GM21381 (cell line): ENCODE data around the gene GRK2.

Experiments used
- ATAC-seq: cut with Tn5 transposase; IDR thresholded peaks from one replicate; pipeline ENCODE4 v1.9.1; 2021; ENCODE audit warnings: mild to moderate bottlenecking, moderate library complexity; ENCODE audit not compliant: unreplicated experiment

Gene GRK2

GRCh38 chr11:67280788-67281551, 14.7 kb downstream of the GRK2 start:
- no peak for ATAC-seq

DNA sequence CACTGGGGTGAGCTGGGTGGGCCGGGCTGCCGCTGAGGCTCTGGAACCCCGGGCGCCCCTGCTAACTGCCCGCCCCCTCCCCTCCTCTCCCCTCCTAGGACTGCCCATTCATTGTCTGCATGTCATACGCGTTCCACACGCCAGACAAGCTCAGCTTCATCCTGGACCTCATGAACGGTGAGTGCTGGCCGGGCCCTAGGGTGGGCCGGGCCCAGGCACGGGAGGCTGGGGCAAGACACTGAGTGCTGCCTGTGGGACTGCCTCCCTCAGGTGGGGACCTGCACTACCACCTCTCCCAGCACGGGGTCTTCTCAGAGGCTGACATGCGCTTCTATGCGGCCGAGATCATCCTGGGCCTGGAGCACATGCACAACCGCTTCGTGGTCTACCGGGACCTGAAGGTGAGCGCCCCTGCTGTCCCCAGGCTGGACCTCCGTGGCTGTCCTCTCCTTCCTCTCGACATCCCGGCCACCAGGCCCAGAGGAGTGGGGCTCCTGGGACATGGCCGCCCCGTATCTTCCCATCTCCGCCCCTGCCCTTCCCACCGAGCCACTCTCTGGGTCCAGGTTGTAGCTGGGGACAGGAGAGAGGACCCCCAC, 15.4 kb downstream of the GRK2 start:
- no peak for ATAC-seq

GRCh38 chr11:67282155-67282875, 16.0 kb downstream of the GRK2 start:
- no peak for ATAC-seq

DNA sequence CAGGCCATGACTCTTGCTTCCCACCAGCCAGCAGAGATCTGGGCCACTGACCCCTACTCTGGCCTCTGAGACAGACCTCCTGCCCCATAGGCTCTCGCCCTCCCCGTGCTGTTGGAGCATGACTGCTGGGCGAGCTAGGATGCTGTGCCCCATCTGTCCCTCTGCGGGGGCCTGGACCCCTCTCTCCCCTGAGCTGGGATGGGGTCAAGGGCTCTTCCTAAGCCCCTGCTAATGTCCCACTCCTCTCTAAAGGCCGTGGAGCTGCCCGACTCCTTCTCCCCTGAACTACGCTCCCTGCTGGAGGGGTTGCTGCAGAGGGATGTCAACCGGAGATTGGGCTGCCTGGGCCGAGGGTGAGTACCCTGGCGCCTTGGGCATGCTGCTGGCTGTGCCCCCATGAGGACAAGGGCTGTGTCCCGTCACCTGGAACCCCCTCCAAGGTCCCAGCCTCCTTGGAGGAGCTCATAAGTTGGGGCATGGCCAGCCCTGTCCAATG, 16.7 kb downstream of the GRK2 start:
- no peak for ATAC-seq

- no peak for ATAC-seq
Measured at GRCh38 chr11:67283481-67283963, 17.2 kb downstream of the GRK2 start.

- no peak for ATAC-seq
Measured at GRCh38 chr11:67284811-67285540, 18.7 kb downstream of the GRK2 start.

DNA sequence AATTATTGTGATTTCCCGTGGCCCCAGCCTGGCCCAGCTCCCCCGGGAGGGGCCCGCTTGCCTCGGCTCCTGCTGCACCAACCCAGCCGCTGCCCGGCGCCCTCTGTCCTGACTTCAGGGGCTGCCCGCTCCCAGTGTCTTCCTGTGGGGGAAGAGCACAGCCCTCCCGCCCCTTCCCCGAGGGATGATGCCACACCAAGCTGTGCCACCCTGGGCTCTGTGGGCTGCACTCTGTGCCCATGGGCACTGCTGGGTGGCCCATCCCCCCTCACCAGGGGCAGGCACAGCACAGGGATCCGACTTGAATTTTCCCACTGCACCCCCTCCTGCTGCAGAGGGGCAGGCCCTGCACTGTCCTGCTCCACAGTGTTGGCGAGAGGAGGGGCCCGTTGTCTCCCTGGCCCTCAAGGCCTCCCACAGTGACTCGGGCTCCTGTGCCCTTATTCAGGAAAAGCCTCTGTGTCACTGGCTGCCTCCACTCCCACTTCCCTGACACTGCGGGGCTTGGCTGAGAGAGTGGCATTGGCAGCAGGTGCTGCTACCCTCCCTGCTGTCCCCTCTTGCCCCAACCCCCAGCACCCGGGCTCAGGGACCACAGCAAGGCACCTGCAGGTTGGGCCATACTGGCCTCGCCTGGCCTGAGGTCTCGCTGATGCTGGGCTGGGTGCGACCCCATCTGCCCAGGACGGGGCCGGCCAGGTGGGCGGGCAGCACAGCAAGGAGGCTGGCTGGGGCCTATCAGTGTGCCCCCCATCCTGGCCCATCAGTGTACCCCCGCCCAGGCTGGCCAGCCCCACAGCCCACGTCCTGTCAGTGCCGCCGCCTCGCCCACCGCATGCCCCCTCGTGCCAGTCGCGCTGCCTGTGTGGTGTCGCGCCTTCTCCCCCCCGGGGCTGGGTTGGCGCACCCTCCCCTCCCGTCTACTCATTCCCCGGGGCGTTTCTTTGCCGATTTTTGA, 19.5 kb downstream of the GRK2 start:
- ATAC-seq: no peak

- no peak for ATAC-seq
Measured at GRCh38 chr11:67286621-67287333, 20.5 kb downstream of the GRK2 start.

DNA sequence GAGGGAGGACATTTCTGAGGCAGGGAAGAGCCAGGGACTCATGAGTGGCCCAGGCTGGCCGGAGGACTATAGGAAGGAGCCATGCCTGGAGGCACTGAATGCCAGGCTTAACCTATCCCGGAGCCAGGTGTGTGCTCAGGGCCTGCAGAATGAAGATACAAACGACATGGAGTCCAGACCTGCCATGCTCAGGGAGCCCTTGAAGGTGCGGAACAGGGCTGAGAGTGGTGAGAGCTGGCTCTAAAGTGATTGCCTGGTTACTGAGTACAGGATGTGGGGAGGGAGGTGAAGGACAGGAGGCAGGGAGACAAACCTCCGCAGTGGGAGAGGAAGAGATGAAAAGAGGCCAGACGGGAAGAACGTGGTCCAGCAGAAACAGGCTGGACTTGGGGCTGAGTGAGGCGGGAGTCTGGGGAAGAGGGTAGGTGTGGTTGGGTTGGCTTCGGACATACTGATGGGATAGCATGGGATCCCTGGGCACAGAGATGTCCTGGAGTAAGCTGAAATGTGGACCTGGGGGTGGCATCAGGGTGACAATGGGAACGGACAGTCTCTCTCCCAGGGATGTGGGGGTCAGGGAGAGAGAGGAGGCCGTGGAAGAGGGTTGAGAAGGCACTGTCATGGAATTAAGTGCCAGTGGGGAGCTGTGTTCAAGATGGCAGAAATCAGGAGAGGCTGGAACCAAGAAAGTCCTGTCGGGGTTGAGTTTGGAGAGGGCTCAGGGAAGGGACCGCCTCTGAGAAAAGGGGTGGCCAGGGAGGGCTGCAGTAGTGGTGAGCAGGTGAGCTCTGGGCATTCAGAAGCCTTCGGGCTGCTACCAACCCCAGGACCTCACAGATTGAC, 21.3 kb downstream of the GRK2 start:
- no peak for ATAC-seq

DNA sequence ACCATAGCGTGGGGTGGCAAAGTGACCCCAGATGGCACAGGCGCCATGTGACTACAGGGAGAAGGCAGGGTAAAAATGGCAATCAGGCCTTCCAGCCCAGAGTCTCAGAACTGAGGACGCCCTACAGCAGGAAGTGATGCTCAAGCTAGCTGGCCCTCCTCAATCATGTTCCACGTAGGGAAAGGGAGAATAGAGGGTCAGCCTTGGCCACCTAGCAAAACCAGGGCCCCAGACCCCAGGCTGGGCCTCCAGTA, 21.9 kb downstream of the GRK2 start:
- ATAC-seq: no peak

GRCh38 chr11:67288452-67289225, 22.4 kb downstream of the GRK2 start:
- peak; percentile 56 for ATAC-seq

- peak; percentile 34 for ATAC-seq
Measured at GRCh38 chr11:67289226-67289650, 23.0 kb downstream of the GRK2 start, which contains the start of gene ANKRD13D. TSS of gene ANKRD13D (plus strand) at chr11:67289303. CDS start at chr11:67289461, 158 bp downstream.

- ATAC-seq: no peak
Measured at GRCh38 chr11:67289651-67290479, 23.6 kb downstream of the GRK2 start.

- ATAC-seq: no peak
Measured at GRCh38 chr11:67290801-67291200, 24.5 kb downstream of the GRK2 start.

DNA sequence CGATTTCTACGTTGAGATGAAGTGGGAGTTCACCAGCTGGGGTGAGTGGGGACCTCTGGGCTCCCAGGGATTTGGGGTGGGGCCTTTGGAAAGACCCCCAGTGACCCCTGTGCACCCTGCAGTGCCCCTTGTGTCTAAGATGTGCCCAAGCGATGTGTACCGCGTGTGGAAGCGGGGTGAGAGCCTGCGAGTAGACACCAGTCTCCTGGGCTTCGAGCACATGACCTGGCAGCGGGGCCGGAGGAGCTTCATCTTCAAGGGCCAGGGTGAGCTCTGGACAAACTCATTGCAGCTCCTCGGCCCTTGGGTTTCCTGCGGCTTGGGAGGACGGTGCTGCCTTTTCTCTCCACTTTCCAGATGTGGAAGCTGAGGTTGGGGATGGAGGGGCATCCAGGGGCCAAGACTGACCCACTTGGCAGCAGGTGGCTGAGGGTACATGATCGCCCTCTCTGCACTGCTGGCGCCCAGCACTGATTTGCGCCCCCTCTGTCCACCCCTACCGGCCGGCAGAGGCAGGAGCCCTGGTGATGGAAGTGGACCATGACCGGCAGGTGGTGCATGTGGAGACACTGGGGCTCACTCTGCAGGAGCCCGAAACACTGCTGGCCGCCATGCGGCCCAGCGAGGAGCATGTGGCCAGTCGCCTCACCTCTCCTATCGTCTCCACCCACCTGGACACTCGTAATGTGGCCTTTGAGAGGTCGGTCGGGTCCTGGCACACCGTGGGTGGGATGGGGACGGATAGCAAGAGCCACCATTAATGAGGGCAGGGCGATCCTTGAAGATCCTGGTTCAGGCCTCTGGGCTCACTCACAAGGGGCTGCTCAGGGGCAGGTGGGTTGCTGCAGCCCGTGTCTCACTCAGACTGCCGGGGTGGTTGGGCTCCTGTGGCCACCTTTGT, 25.5 kb downstream of the GRK2 start:
- ATAC-seq: no peak

- ATAC-seq: no peak
Measured at GRCh38 chr11:67292671-67293070, 26.4 kb downstream of the GRK2 start.
